WI38 (cell line): Measurements from ENCODE around the gene SNCA.

Source experiments
- H3K4me3 ChIP-seq: 2 replicates; pipeline ENCODE4 v1.5.1; 2011; ENCODE audit warnings: low read depth, mild to moderate bottlenecking, control low read depth, low read length
- TF ChIP-seq, protein P1 (sequence below): IDR thresholded peaks from 2 replicates; pipeline ENCODE4 v1.5.1; 2012; ENCODE audit warnings: low read depth, mild to moderate bottlenecking, control low read depth, low read length

The SNCA gene

DNA sequence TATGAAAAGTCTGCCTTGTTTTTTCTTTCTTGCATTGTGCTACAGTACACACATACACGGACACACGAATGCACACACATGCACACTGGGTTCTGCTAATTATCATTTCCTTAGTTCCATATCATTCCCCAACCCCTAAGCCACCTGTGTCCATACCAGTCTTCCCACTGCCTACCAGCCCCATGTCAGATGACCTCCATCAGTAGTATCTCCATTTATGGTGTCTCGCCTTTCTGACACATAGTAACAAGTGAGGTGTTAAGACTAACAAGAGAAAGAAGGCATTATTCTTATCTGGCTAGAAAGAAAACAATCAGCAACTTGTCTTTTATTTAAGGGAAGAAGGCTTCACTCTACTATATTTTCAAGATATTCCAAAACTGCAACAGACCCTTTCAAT is 67.1 kb downstream of the SNCA start:
- TF ChIP-seq, protein P1, sequence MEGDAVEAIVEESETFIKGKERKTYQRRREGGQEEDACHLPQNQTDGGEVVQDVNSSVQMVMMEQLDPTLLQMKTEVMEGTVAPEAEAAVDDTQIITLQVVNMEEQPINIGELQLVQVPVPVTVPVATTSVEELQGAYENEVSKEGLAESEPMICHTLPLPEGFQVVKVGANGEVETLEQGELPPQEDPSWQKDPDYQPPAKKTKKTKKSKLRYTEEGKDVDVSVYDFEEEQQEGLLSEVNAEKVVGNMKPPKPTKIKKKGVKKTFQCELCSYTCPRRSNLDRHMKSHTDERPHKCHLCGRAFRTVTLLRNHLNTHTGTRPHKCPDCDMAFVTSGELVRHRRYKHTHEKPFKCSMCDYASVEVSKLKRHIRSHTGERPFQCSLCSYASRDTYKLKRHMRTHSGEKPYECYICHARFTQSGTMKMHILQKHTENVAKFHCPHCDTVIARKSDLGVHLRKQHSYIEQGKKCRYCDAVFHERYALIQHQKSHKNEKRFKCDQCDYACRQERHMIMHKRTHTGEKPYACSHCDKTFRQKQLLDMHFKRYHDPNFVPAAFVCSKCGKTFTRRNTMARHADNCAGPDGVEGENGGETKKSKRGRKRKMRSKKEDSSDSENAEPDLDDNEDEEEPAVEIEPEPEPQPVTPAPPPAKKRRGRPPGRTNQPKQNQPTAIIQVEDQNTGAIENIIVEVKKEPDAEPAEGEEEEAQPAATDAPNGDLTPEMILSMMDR = no peak

DNA sequence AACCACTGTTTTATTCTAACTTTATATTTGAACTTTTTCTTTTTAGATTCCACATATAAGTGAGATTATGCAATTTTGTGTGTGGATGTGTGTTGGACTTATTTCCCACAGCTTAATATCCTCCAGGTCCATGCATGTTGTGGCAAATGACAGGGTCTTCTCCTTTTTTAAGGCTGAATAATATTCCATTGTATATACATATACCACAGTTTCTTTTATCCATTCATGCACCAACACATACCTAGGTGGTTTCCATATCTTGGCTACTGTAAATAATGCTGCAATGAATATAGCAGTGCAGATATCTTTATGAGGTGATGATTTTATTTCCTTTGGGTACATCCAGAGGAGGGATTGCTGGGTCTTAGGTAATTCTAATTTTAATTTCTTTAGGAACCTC is 69.0 kb downstream of the SNCA start:
- TF ChIP-seq, protein P1 = no peak
- no peak overlapping the region for H3K4me3 ChIP-seq

More for the DNA sequence above, 67.1 kb downstream of the SNCA start:
- H3K4me3 ChIP-seq = no peak overlapping the region

DNA sequence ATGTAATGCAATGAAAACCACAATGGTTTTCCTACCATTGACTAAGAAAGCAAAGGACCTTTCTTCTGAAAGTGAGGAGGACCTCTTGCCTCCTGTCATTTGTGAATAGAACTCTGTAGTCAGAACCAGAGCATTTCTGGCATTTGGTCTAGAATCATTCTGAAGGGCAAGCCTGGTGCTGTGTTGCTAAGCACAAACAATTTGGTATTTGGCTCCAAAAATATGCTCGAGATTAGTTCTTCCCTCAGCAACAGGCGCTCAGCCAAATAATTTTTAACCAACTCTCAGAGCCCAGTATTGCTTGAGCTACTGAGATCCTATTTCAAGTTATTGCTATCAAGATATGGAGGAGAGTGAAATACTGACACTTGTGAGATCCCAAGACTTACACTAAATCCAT is 71.0 kb downstream of the SNCA start:
- TF ChIP-seq, protein P1 = no peak
- no peak overlapping the region for H3K4me3 ChIP-seq

DNA sequence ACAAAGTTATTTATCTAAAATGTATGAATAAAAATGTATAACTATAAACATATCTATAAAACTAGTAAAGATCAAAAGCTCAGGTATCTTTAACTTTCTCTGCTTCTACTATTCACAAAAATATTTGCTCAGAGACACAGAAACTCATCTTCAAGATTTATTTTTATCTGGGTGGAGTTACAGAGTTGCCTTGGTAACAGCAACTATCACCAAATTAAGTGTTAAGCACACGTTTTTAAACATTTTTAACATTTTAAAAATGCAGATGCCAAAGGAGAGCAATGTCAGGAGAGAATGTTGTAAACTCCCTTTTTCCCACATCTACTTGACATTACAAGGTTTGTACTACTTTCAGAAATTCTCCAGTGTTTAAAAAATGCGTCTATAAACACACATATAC is 71.4 kb downstream of the SNCA start:
- no peak overlapping the region for H3K4me3 ChIP-seq
- TF ChIP-seq, protein P1 = no peak

DNA sequence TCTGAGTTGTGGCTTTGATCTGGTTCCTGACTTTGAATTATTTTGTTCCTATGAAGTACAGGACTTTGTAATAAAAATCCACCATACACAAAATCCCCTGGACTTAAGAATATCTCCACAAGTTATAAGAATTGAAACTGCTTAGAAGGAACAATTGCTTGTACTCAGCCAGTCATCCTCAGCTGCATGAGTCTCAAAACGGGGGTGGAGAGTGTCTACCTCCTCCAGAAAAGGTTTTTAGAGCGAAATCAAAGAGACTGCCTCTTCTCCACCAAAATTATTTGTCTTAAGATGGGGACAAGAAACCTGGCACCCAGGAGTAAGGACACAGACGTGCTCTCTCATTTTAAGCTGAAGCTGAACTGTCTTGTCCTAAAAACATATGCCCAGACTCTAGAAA is 74.7 kb downstream of the SNCA start:
- no peak overlapping the region for H3K4me3 ChIP-seq
- TF ChIP-seq, protein P1 = no peak

DNA sequence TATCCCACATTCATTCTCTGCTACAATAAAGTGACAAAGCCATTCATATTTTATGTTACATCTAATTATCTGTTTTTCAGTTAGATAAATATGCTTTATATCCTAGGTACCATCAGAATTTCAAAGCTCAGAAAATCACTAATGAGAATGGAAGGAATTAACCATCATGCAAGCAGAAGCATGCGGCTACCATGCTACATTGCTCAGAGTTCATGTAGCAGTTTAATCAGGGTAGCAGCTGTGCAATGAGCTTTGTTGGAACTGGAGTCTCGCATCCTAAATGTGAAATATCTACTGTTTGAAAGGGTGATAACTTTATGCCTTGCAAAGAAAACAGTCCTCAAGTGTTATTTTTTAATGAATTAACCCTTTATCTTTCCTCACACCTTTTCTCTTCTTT is 77.5 kb downstream of the SNCA start:
- H3K4me3 ChIP-seq = no peak overlapping the region
- TF ChIP-seq, protein P1 = no peak

DNA sequence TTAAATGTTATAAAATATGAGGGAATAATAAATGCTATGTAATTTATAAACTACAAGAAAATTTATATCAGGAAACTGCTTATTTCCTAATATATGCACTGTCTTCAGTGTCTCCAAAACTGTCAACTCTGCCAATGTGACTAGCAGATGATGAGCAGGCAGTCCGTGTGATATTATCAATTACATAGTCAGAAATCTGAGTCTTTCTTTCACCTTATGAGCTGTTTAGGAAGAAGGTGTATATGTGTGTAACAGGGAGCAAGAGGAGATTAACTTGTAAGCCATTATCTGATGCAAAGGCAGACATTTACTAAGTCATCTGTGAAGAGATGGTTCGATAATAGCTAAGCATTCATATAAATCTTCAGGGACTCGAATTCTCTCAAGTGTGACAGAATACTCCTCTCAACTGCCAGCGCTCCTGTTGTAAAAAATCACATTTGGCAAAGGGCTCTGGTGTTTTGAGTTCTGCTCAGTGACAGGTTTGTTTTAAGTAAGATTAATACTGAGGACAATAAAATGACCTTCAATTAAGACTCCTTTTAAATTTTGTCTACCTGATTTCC is 79.7 kb downstream of the SNCA start:
- TF ChIP-seq, protein P1 = no peak
- no peak overlapping the region for H3K4me3 ChIP-seq
